PC-9 (cell line): Measurements from ENCODE around the gene DENND11. TPM values are rescaled to one million over a fixed set of nuclear protein-coding genes. Genes with fewer than 3 reads are reported as not detected.

Experiments
- BruUV-seq: library from RNA; stranded (reverse); fragments of 400-500 nt; replicated peaks from 2 replicates; lab custom pipeline; 2021; lab: Mats Ljungman, UMichigan
- CTCF ChIA-PET: fragments of 300-600 bp; sonication (Branson Sonifier 250); formaldehyde crosslinking; loops from one replicate; lab custom pipeline; 2022; ENCODE audit warnings: antibody characterized with exemption; lab: Charles Lee
- POLR2A ChIA-PET: fragments of 300-600 bp; sonication (Branson Sonifier 250); formaldehyde crosslinking; loops from one replicate; lab custom pipeline; 2022; ENCODE audit warnings: antibody characterized with exemption; ENCODE audit not compliant: unreplicated experiment; lab: Charles Lee
- DNase-seq, 2 experiments: peaks; one replicate each; pipeline versions ENCODE4 v3.0.0 to v3.0.0-alpha.2; 2015 to 2022; ENCODE audit warnings: mixed read lengths in 1 of 2
- H2AFZ ChIP-seq: fragments of 200-600 bp; sonication (generic); 2 replicates; pipeline ENCODE4 v1.8.1; 2017; ENCODE audit warnings: antibody characterized with exemption
- H3F3A ChIP-seq: fragments of 200-600 bp; sonication (generic); 2 replicates; pipeline ENCODE4 v1.8.1; 2017; ENCODE audit warnings: antibody characterized with exemption, mild to moderate bottlenecking, low read depth; ENCODE audit not compliant: insufficient read depth
- H3K27ac ChIP-seq: fragments of 200-600 bp; sonication (generic); 2 replicates; pipeline ENCODE4 v1.6.1; 2016; ENCODE audit warnings: mixed run types
- H3K27me3 ChIP-seq: fragments of 200-600 bp; sonication (generic); 2 replicates; pipeline ENCODE4 v1.6.1; 2016; ENCODE audit warnings: low read depth, mixed run types; ENCODE audit not compliant: insufficient read depth
- H3K36me3 ChIP-seq: fragments of 200-600 bp; sonication (generic); 2 replicates; pipeline ENCODE4 v1.6.1; 2016; ENCODE audit warnings: low read depth, mixed run types
- H3K4me1 ChIP-seq: fragments of 200-600 bp; sonication (generic); replicated peaks from 2 replicates; pipeline ENCODE4 v1.6.1; 2016; ENCODE audit warnings: mixed run types; ENCODE audit not compliant: insufficient read depth
- H3K4me2 ChIP-seq: fragments of 200-600 bp; sonication (generic); 2 replicates; pipeline ENCODE4 v1.6.1; 2017; ENCODE audit warnings: mixed run types
- H3K4me3 ChIP-seq: fragments of 200-600 bp; sonication (generic); 2 replicates; pipeline ENCODE4 v1.6.1; 2016; ENCODE audit warnings: mixed run types
- H3K79me2 ChIP-seq: fragments of 200-600 bp; sonication (generic); 2 replicates; pipeline ENCODE4 v1.6.1; 2017; ENCODE audit warnings: low read depth, mixed run types
- H3K9me2 ChIP-seq: fragments of 200-600 bp; sonication (generic); 2 replicates; pipeline ENCODE4 v1.8.1; 2017; ENCODE audit warnings: mild to moderate bottlenecking; ENCODE audit not compliant: insufficient read depth
- H3K9me3 ChIP-seq: fragments of 200-600 bp; sonication (generic); 2 replicates; pipeline ENCODE4 v1.8.1; 2016; ENCODE audit warnings: low read depth; ENCODE audit not compliant: insufficient read depth
- H4K20me1 ChIP-seq: fragments of 200-600 bp; sonication (generic); 2 replicates; pipeline ENCODE4 v1.8.1; 2017; ENCODE audit not compliant: insufficient read depth
- EZH2 ChIP-seq: fragments of 200-600 bp; sonication (generic); IDR thresholded peaks from 2 replicates; pipeline ENCODE4 v1.8.0; 2017; ENCODE audit warnings: antibody characterized with exemption, low read depth
- intact Hi-C: fragments of 100-400 bp; cut with micrococcal nuclease; formaldehyde crosslinking; loops from one replicate; pipeline ENCODE4 v1.10.0; 2022; ENCODE audit not compliant: unreplicated experiment
- total RNA-seq: library from RNA; stranded (reverse); gene quantifications from 2 replicates; pipeline ENCODE4 v1.2.3, GENCODE V29; 2021
- TF ChIP-seq, protein P1 (sequence below): fragments of 200-600 bp; sonication (generic); conservative IDR thresholded peaks from 2 replicates; pipeline ENCODE4 v1.6.1; 2017; ENCODE audit warnings: mixed run types, antibody characterized with exemption, mild to moderate bottlenecking, moderate library complexity

The DENND11 gene
- total RNA-seq, 1 experiment from 2014 or later, result 49.4 TPM

DNA sequence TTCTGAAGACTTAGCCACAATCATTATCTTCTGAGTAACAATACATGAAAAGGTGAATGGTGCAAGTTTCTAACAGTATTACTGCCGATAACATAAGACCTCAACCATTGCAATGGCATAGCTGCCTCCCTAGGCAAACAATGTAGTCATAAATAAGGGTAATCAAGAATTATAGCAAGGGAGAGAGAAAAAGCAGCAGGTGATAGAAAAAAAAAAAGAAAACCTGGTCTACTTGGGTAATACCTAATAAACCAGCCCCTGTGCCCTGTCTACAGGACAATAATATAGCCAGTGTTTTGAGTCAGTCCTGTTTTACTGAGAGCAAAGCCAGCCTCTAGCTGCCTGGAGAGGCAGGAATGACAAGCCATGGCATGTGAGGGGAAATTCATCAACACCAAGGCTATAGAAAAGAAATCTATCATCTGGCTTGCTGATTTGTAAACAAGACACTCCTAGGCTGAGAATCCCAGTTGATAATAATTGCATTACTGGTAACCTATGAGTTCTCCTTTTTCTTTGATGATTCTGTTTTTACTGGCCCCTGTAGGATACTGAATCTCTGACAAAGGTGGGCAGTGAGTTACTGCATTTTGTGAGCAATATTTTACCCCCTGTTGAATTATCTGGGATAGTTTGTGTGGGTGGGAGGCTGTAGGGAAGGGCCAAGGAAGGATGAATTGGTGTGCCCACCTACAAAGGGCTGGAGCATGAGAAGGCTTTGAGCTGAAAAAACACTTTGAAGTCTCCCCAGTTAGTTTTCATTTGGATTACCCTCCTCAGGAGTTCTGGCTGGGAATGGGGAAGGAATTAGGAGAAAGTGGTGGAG lies 4.5 kb upstream of the DENND11 start:
- Histone ChIP-seq H3K4me2 (no peak overlapping the region), H3K9me3 (no peaks in the 10 kb centered on the region), H3K4me1 (peaks cover 6% of the 10 kb centered on the region; the same call in 1 of the 2 replicates), H3K27me3 (no peaks in the 10 kb centered on the region), H3K4me3 (no peak overlapping the region), H3K27ac (no peak overlapping the region), H3F3A (no peaks in the 10 kb centered on the region), H3K36me3 (no peaks in the 10 kb centered on the region), H3K79me2 (no peaks in the 10 kb centered on the region), H3K9me2 (no peaks in the 10 kb centered on the region), H2AFZ (no peak overlapping the region), H4K20me1 (no peaks in the 10 kb centered on the region)
- no peak for DNase-seq
- ChIA-PET POLR2A (interaction anchor here (0.6 kb wide), 1 partner anchor 146 kb away, joined by 3 read pairs; no protein-coding TSS in a partner anchor), CTCF (no interaction called here)
- intact Hi-C loops, result no loop called here
- no TSS peak for BruUV-seq
- TF ChIP-seq, protein P1, sequence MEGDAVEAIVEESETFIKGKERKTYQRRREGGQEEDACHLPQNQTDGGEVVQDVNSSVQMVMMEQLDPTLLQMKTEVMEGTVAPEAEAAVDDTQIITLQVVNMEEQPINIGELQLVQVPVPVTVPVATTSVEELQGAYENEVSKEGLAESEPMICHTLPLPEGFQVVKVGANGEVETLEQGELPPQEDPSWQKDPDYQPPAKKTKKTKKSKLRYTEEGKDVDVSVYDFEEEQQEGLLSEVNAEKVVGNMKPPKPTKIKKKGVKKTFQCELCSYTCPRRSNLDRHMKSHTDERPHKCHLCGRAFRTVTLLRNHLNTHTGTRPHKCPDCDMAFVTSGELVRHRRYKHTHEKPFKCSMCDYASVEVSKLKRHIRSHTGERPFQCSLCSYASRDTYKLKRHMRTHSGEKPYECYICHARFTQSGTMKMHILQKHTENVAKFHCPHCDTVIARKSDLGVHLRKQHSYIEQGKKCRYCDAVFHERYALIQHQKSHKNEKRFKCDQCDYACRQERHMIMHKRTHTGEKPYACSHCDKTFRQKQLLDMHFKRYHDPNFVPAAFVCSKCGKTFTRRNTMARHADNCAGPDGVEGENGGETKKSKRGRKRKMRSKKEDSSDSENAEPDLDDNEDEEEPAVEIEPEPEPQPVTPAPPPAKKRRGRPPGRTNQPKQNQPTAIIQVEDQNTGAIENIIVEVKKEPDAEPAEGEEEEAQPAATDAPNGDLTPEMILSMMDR, result no peak
- TF ChIP-seq EZH2, result no peak

DNA sequence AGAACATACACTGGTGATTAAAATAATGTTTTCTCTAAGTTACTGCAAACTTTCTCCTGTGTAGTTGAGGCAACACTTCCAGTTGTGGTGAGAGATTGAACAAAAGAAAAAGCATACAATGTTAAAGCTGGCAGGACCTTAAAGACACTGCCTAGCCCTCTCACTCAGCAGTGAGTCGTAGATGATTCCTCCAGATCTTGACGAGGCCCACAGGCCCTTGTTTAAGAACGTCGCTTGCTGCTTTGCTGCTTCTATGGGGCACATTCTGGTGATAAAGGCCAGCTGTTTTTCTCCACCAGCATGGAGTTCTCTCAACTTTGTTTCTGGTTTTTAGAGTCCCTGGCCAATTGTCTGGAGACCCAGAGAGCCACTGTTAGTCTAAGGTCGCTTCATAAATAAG lies 2.8 kb upstream of the DENND11 start:
- Histone ChIP-seq H4K20me1 (no peaks in the 10 kb centered on the region), H3K9me3 (no peaks in the 10 kb centered on the region), H3K79me2 (peaks cover 11% of the 10 kb centered on the region; the same call in 1 of the 2 replicates), H3K4me2 (no peak overlapping the region), H3K9me2 (no peaks in the 10 kb centered on the region), H3K36me3 (no peaks in the 10 kb centered on the region), H3K27me3 (no peaks in the 10 kb centered on the region), H3F3A (peaks cover 8% of the 10 kb centered on the region; the same call in 1 of the 2 replicates), H3K4me1 (peaks cover 14% of the 10 kb centered on the region), H3K4me3 (no peak overlapping the region), H2AFZ (no peak overlapping the region), H3K27ac (no peak overlapping the region)
- ChIA-PET CTCF (no interaction called here), POLR2A (no interaction called here)
- intact Hi-C loops, result no loop called here
- no peak for TF ChIP-seq EZH2
- TF ChIP-seq, protein P1, result no peak
- BruUV-seq, result no TSS peak
- DNase-seq, result no peak

DNA sequence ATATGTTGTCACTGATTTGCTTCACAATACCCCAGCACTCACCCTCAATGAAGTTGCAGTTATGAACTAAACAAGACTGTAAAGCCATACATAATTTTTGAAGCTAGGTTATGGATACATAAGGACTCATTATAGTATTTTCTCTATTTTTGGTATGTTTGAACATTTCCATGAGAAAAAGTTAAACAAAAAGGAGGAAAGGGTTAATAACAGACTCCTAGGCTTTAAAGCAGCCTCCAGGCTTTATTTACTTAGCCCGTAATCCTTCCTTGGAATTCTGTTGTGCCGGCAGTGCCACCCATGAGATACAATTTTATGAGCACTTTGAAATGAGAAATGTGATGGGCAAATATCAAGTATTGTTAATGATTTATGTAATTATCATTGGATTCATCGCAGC lies 2.1 kb upstream of the DENND11 start:
- no peaks in the 10 kb centered on the region for H3K36me3 ChIP-seq
- BruUV-seq, result no TSS peak
- DNase-seq, result no peak
- intact Hi-C loops, result no loop called here
- no peak overlapping the region for H3K27ac ChIP-seq
- H3F3A ChIP-seq, result peaks cover 8% of the 10 kb centered on the region; the same call in 1 of the 2 replicates
- H2AFZ ChIP-seq, result no peak overlapping the region
- no peaks in the 10 kb centered on the region for H3K9me2 ChIP-seq
- no peak for TF ChIP-seq EZH2
- TF ChIP-seq, protein P1, result no peak
- CTCF ChIA-PET, result no interaction called here
- H3K4me2 ChIP-seq, result no peak overlapping the region
- H4K20me1 ChIP-seq, result no peaks in the 10 kb centered on the region
- H3K4me1 ChIP-seq, result peaks cover 14% of the 10 kb centered on the region
- POLR2A ChIA-PET, result no interaction called here
- peaks cover 14% of the 10 kb centered on the region; the same call in 1 of the 2 replicates for H3K79me2 ChIP-seq
- H3K4me3 ChIP-seq, result no peak overlapping the region
- H3K9me3 ChIP-seq, result no peaks in the 10 kb centered on the region
- H3K27me3 ChIP-seq, result no peaks in the 10 kb centered on the region
